ENCODE results near the gene WDCP.

Gene WDCP

DNA sequence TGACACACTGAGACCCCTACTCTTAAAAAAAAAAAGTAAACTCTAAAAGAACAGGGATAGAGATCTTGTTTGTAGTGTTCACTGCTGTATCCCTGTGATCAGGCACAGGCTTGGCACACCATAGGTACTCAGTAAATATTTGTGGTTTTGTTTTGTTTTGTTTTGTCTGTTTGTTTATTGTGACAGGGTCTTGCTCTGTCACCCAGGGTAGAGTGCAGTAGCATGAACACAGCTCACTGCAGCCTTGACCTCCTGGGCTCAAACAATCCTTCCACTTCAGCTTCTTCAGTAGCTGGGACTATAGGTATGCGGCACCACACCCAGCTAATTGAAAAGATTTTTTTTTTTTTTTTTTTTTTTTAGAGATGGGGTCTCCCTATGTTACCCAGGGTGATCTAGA, 5.8 kb upstream of the WDCP start:
- TF ChIP-seq, protein P1, sequence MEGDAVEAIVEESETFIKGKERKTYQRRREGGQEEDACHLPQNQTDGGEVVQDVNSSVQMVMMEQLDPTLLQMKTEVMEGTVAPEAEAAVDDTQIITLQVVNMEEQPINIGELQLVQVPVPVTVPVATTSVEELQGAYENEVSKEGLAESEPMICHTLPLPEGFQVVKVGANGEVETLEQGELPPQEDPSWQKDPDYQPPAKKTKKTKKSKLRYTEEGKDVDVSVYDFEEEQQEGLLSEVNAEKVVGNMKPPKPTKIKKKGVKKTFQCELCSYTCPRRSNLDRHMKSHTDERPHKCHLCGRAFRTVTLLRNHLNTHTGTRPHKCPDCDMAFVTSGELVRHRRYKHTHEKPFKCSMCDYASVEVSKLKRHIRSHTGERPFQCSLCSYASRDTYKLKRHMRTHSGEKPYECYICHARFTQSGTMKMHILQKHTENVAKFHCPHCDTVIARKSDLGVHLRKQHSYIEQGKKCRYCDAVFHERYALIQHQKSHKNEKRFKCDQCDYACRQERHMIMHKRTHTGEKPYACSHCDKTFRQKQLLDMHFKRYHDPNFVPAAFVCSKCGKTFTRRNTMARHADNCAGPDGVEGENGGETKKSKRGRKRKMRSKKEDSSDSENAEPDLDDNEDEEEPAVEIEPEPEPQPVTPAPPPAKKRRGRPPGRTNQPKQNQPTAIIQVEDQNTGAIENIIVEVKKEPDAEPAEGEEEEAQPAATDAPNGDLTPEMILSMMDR (IDR thresholded peaks at IDR 0.05; ENCODE audit: low read length): no peak
- TF ChIP-seq EZH2phosphoT487 (IDR thresholded peaks at IDR 0.05; ENCODE audit: low read length): no peak
- TF ChIP-seq EZH2 (optimal IDR thresholded peaks at IDR 0.05; ENCODE audit: low read depth, low read length): no peak
- H3K9me2 ChIP-seq (replicated peaks; ENCODE audit: insufficient read depth, low read length): no peaks in the 10 kb centered on the region
- no peak overlapping the region for H3K27ac ChIP-seq (ENCODE audit: low read length)
- no peak for DNase-seq
- no peak overlapping the region for H3K4me2 ChIP-seq (ENCODE audit: low read depth, low read length)
- peaks cover 13% of the 10 kb centered on the region for H3K27me3 ChIP-seq (replicated peaks; ENCODE audit: insufficient read depth, low read length)
- H4K20me1 ChIP-seq (ENCODE audit: insufficient read depth, low read length): no peaks in the 10 kb centered on the region
- H3K4me3 ChIP-seq (ENCODE audit: low read length): no peak overlapping the region
- no peak overlapping the region for H3K9ac ChIP-seq (ENCODE audit: low read length)
- 0 out of 2 replicates have a peak, but pooled peaks cover 2% of the 10 kb centered on the region for H3F3A ChIP-seq (ENCODE audit: insufficient read depth, low read length)
- H3K36me3 ChIP-seq (replicated peaks; ENCODE audit: insufficient read depth, low read length): no peaks in the 10 kb centered on the region
- no peak overlapping the region for H2AFZ ChIP-seq (ENCODE audit: low read length)
- no peaks in the 10 kb centered on the region for H3K9me3 ChIP-seq (replicated peaks; ENCODE audit: insufficient read depth, low read length)
- H3K4me1 ChIP-seq (ENCODE audit: low read length): no peaks in the 10 kb centered on the region
- H3K79me2 ChIP-seq (ENCODE audit: low read length): no peaks in the 10 kb centered on the region

DNA sequence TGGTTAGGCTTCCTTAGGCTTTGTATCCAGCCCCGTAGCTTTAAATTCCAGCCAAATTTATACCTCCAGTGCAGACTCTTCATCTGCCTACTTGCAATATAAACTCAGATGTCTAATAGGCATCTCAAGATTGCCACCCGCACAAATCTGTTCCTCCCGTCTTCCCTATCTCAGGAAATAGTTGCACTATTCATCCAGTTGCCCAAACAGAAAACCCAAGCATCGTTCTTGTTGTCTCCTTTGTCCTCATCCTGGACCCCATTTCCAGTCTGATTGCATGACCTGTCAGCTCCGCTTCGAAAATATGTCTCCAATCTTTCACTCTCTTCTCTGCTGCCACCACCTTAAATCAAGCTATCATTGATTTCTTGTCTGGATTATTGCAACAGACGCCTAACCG, 4.6 kb upstream of the WDCP start:
- no peaks in the 10 kb centered on the region for H3K9me3 ChIP-seq (replicated peaks; ENCODE audit: insufficient read depth, low read length)
- no peak for DNase-seq
- H3K79me2 ChIP-seq (ENCODE audit: low read length): peaks cover 3% of the 10 kb centered on the region; the same call in 1 of the 2 replicates
- peaks cover 13% of the 10 kb centered on the region for H3K27me3 ChIP-seq (replicated peaks; ENCODE audit: insufficient read depth, low read length)
- H2AFZ ChIP-seq (ENCODE audit: low read length): no peak overlapping the region
- H3K4me1 ChIP-seq (ENCODE audit: low read length): peaks cover 3% of the 10 kb centered on the region
- H3K4me2 ChIP-seq (ENCODE audit: low read depth, low read length): no peak overlapping the region
- no peak overlapping the region for H3K4me3 ChIP-seq (ENCODE audit: low read length)
- no peaks in the 10 kb centered on the region for H3K9me2 ChIP-seq (replicated peaks; ENCODE audit: insufficient read depth, low read length)
- TF ChIP-seq EZH2phosphoT487 (IDR thresholded peaks at IDR 0.05; ENCODE audit: low read length): no peak
- no peak for TF ChIP-seq EZH2 (optimal IDR thresholded peaks at IDR 0.05; ENCODE audit: low read depth, low read length)
- TF ChIP-seq, protein P1 (IDR thresholded peaks at IDR 0.05; ENCODE audit: low read length): no peak
- no peak overlapping the region for H3K9ac ChIP-seq (ENCODE audit: low read length)
- H3F3A ChIP-seq (ENCODE audit: insufficient read depth, low read length): 0 out of 2 replicates have a peak, but pooled peaks cover 2% of the 10 kb centered on the region
- H3K27ac ChIP-seq (ENCODE audit: low read length): no peak overlapping the region
- H3K36me3 ChIP-seq (replicated peaks; ENCODE audit: insufficient read depth, low read length): no peaks in the 10 kb centered on the region
- H4K20me1 ChIP-seq (ENCODE audit: insufficient read depth, low read length): no peaks in the 10 kb centered on the region

DNA sequence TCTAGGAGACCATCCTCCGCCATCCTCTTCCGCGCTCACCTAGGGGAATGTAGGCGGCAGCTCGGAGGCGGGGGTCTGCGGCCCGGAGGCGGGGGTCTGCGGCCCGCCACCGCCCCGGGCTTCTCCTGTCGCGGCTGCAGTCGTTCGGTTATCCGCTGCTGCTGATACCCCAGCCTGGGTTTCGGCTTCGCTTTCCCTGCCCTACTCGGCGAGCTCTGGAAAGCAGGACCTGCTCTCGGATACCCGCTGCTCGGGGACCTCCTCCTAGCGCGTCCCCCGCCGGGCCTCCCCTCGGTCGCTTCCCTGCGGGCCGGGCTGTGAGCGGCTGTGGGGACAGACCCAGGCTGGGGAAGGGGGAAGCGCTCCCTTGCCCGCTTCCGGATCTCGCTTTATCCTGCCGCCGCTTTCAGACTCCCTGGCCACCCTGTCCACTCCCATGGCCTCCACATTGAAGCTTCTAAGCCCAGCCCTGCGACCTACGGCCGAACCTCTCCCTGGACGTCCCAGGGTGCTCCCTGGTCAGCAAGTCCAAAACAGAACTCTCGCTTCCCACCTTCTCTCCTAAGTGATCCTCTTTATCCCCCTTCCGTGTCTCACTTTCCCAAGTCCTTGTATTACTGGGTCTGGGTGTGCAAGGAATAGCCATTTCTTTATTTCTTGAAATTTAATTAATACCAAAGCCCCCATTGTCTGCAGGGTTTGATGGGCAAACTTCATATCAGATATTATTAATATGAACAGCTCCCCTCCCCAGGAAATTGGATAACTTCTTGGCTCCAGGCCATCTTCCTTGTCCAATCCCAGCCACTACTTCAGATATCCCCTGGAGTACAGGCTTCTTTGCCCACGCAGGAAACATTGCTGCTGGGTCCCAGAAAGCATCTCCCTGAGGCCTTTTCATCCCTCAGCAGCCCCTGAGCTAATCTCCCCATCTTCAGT, 3.1 kb upstream of the WDCP start:
- Histone ChIP-seq H3K4me3 (ENCODE audit: low read length) (peak overlapping the region; percentile 57; the same call in 1 of the 2 replicates), H3K27me3 (replicated peaks; ENCODE audit: insufficient read depth, low read length) (peaks cover 13% of the 10 kb centered on the region), H3K27ac (ENCODE audit: low read length) (no peak overlapping the region), H2AFZ (ENCODE audit: low read length) (no peak overlapping the region; the same call in 1 of the 2 replicates), H3K9me3 (replicated peaks; ENCODE audit: insufficient read depth, low read length) (no peaks in the 10 kb centered on the region), H3K9me2 (replicated peaks; ENCODE audit: insufficient read depth, low read length) (no peaks in the 10 kb centered on the region), H3K4me1 (ENCODE audit: low read length) (peaks cover 11% of the 10 kb centered on the region), H3K36me3 (replicated peaks; ENCODE audit: insufficient read depth, low read length) (no peaks in the 10 kb centered on the region), H4K20me1 (ENCODE audit: insufficient read depth, low read length) (no peaks in the 10 kb centered on the region), H3F3A (ENCODE audit: insufficient read depth, low read length) (0 out of 2 replicates have a peak, but pooled peaks cover 2% of the 10 kb centered on the region), H3K9ac (ENCODE audit: low read length) (no peak overlapping the region), H3K79me2 (ENCODE audit: low read length) (peaks cover 11% of the 10 kb centered on the region), H3K4me2 (ENCODE audit: low read depth, low read length) (peak overlapping the region; percentile 60)
- TF ChIP-seq, protein P1 (IDR thresholded peaks at IDR 0.05; ENCODE audit: low read length): no peak
- TF ChIP-seq EZH2 (optimal IDR thresholded peaks at IDR 0.05; ENCODE audit: low read depth, low read length): no peak
- no peak for TF ChIP-seq EZH2phosphoT487 (IDR thresholded peaks at IDR 0.05; ENCODE audit: low read length)
- no peak for DNase-seq

Data from MM.1S (cell line).